ENCODE results near the gene DDX24.

The DDX24 gene

DNA sequence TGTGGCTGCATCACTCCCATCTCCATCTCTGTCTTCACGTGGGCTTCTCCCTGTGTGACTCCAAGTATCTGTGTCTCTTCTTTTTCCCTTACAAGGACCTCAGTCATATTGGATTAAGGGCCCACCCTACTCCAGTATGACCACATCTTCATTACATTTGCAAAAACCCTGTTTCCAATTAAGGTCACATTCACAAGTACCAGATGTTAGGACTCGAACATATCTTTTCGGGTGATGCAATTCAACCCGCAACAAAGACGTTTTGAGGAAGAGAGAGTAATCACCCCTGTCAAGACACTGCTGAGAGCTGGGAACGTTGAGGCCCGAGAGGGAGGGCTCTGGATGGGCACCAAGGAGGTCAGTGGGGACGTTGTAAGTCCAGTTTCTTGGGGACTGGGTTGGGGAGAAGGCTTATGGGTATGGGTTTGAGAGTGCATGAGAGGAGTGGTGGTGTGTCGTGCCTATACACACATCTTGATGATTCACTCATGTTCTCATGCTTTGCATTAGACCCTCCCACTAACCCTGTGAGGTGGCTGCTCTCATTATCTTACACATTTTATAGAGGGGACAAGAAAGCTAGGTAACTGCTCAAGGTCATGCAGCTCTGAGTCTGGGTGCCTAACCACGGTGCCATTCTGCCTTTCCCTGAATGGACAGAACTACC is 17.5 kb upstream of the DDX24 start:
- TF ChIP-seq, protein P1, sequence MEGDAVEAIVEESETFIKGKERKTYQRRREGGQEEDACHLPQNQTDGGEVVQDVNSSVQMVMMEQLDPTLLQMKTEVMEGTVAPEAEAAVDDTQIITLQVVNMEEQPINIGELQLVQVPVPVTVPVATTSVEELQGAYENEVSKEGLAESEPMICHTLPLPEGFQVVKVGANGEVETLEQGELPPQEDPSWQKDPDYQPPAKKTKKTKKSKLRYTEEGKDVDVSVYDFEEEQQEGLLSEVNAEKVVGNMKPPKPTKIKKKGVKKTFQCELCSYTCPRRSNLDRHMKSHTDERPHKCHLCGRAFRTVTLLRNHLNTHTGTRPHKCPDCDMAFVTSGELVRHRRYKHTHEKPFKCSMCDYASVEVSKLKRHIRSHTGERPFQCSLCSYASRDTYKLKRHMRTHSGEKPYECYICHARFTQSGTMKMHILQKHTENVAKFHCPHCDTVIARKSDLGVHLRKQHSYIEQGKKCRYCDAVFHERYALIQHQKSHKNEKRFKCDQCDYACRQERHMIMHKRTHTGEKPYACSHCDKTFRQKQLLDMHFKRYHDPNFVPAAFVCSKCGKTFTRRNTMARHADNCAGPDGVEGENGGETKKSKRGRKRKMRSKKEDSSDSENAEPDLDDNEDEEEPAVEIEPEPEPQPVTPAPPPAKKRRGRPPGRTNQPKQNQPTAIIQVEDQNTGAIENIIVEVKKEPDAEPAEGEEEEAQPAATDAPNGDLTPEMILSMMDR (IDR thresholded peaks at IDR 0.05; ENCODE audit: borderline replicate concordance, insufficient read depth, low read depth, low read length): no peak
- H3K4me3 ChIP-seq (ENCODE audit: low read depth, low read length): no peak overlapping the region

DNA sequence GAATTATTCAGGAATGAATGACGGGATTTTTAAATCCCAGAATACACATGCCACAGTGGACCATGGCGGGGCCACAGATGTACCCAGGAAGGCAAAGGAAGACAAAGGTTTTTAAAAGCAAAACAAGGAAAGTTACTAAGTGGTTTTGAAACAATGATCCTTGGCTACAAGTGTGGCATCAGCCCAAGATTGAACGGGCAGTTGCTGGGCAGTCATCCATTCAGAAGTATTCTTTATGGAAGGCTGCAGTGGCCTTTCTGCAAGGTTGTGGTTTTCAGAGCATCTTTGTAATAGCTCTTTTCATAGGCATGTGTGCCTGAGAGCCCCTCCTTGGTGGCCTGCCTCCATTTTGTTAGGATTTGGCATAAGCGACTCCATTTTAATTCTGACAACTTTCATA is 16.1 kb upstream of the DDX24 start:
- TF ChIP-seq, protein P1 (IDR thresholded peaks at IDR 0.05; ENCODE audit: borderline replicate concordance, insufficient read depth, low read depth, low read length): no peak

DNA sequence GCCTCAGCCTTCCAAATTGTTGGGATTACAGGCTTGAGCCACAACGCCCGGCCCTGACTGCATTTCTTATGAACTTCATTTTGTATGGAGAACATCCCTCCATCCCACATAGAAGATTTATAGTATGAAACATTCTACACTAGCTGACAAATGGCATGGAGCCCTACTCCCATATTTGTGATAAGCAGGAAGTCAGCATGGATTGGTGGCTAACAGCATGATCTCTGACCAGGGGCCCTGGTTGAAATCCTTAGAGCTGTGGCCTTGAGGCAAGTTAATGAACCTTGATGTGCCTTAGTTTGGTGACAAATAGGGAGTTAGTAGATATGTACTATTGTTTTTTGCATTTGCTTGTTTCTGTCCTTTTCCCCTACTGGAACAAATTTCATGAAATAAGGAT is 12.4 kb upstream of the DDX24 start:
- TF ChIP-seq, protein P1 (IDR thresholded peaks at IDR 0.05; ENCODE audit: borderline replicate concordance, insufficient read depth, low read depth, low read length): no peak
- H3K4me3 ChIP-seq (ENCODE audit: low read depth, low read length): no peak overlapping the region

More for the DNA sequence above, 16.1 kb upstream of the DDX24 start:
- no peak overlapping the region for H3K4me3 ChIP-seq (ENCODE audit: low read depth, low read length)

DNA sequence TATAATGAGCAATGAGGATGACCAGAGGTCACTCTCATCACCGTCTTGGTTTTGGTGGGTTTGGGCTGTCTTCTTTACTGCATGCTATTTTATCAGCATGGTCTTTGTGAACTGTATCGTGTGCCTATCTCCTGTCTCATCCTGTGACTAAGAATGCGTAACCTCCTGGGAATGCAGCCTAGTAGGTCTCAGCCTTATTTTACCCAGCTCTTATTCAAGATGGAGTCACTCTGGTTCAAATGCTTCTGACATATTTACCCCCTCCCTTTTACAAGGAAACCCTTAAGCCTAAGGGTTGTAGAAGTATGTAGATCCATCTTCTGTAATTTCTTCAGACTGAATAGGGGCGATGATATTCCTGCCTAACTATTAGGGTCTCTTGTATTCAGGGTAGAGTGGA is 8.5 kb upstream of the DDX24 start:
- H3K4me3 ChIP-seq (ENCODE audit: low read depth, low read length): no peak overlapping the region
- TF ChIP-seq, protein P1 (IDR thresholded peaks at IDR 0.05; ENCODE audit: borderline replicate concordance, insufficient read depth, low read depth, low read length): no peak

DNA sequence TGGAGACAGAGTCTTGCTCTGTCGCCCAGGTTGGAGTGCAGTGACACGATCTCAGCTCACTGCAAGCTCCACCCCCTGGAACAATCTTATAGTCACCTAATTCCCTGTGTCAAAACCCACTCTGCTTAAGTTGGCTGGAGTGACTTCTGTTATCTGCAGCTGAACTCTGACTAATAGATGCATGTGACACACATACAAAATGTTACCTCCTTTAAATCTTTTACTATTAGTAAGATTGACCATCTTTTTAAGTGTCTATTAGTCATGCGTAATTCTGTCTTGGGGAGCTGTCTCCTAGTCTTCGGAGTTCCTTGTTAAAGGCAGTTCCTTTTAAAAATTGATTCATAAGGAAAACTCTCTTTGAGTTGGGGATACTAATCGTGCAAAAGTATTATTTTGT is 7.5 kb upstream of the DDX24 start:
- TF ChIP-seq, protein P1 (IDR thresholded peaks at IDR 0.05; ENCODE audit: borderline replicate concordance, insufficient read depth, low read depth, low read length): no peak
- H3K4me3 ChIP-seq (ENCODE audit: low read depth, low read length): no peak overlapping the region

DNA sequence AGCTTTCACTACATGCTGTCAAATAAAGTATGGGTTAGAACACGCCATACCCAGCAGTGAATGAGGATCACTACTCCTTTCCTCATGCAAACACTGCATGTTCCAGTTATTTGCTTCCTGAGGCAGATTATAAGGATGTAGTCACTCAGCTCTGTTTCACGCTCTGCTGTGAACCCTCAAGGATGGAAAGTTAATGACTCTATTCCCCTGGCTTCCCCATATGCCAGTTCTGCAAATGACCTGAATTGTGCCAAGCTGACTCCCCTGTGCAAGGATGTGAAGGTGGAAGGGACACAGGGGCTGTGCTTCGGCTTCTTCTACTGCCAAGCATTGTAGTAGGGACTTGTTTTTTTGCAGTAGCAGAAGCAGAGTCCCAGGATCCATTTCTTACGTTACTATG is 6.9 kb upstream of the DDX24 start:
- TF ChIP-seq, protein P1 (IDR thresholded peaks at IDR 0.05; ENCODE audit: borderline replicate concordance, insufficient read depth, low read depth, low read length): no peak

DNA sequence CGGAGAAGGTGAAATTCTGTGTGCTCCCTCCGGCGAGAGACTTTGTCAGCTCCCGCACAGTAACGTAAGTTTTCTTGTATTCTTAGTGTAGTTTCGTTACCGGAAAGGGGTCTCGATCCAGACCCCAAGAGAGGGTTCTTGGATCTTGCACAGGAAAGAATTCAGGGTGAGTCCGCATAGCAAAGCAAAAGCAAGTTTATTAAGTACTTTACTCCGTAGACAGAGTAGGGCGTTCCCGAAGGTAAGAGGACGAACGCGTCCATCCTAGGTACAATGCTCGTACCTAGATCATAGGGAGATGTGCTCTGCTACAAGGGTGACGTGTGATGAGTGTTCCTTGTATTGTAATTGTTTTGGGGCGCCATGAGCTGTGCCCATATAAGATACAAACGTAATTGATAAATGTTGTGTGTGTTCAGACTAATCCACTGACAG is 401 bp upstream of the DDX24 start:
- peak overlapping the region; percentile 97 for H3K4me3 ChIP-seq (ENCODE audit: low read depth, low read length)
- TF ChIP-seq, protein P1 (IDR thresholded peaks at IDR 0.05; ENCODE audit: borderline replicate concordance, insufficient read depth, low read depth, low read length): no peak

More for the DNA sequence above, 6.9 kb upstream of the DDX24 start:
- H3K4me3 ChIP-seq (ENCODE audit: low read depth, low read length): no peak overlapping the region
